ENCODE results near the gene MORN1. TPM values are rescaled to one million over a fixed set of nuclear protein-coding genes. Genes with fewer than 3 reads are reported as not detected.

Gene MORN1
- total and polyA plus RNA-seq, 2 of the 8 experiments (the other 6 are each of a cell fraction or from before 2014, with no cell fraction given), result 5.0 to 9.1 TPM

DNA sequence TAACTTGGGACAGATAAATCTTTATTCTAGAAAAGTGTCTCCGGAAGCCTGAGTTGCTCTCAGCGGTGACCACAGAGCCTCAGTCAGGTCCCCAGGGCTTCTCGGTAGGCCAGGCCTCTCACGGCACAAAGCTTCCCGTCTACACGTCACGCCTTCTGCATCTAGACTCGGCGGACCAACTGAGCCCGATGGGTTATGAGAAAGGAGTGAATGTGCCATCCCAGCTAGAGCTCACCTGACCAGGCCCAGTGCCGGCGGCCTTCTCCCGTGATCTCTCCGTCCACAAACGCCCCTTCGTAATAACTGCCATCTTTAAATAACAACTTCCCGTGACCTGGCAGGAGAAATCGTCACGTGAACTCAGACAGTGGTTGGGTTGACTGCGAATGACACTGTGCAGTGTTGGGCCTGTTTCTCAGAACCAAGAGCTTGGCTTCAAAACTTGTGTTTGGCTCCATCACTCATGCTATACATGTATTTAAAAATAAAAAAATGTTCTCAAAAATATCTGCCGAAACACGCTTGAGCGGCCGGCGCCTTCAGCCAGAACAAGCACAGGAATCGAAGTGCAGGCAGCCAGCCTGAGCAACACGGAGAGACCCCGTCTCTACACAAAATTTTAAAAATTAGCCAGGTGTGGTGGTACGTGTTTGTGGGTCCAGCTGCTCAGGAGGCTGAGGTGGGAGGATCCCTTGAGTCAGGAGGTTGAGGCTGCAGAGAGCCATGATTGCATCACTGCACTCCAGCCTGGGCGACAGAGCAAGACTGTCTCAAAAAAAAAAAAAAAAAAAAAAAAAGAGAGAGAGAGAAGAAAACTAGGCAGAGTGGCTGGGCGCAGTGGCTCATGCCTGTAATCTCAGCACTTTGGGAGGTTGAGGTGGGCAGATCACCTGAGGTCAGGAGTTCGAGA lies 3.1 kb downstream of the MORN1 start:
- Histone ChIP-seq H2BK120ac (replicated peaks; ENCODE audit: low read depth, low read length) (no peak overlapping the region), H2BK20ac (ENCODE audit: low read length) (no peak overlapping the region), H3K56ac (replicated peaks; ENCODE audit: insufficient read length, low read depth, low read length) (no peak overlapping the region), H3K9me3 (ENCODE audit: insufficient read depth in 2 of 2, low read depth in 1 of 2, low read length in 1 of 2) (no peaks in the 10 kb centered on the region), H4K91ac (replicated peaks; ENCODE audit: insufficient read length, low read length) (no peak overlapping the region), H2AFZ (ENCODE audit: low read length) (no peak overlapping the region), H3K23me2 (ENCODE audit: low read depth, low read length) (peaks cover 6% of the 10 kb centered on the region; the same call in 1 of the 2 replicates), H3K23ac (ENCODE audit: insufficient read length) (no peak overlapping the region), H3K27ac (ENCODE audit: low read depth, low read length) (no peak overlapping the region), H4K20me1 (replicated peaks in 1 of 2; ENCODE audit: control insufficient read depth in 1 of 2, insufficient read depth in 2 of 2, low read length in 2 of 2) (peaks cover 0 to 4% of the 10 kb centered on the region in 2 experiments), H2BK5ac (ENCODE audit: low read depth, low read length) (no peak overlapping the region), H3K4me2 (ENCODE audit: insufficient read depth in 1 of 2, low read depth in 2 of 2, low read length in 2 of 2) (no peak overlapping the region), H3K79me2 (ENCODE audit: control insufficient read depth in 1 of 2, insufficient read depth in 2 of 2, low read length in 2 of 2) (peaks cover 0 to 16% of the 10 kb centered on the region in 2 experiments; a peak in 3 of 4 replicates), H3K4me1 (replicated peaks in 1 of 4; ENCODE audit: control insufficient read depth in 3 of 4, insufficient read depth in 4 of 4, low read length in 3 of 4) (peaks cover 0 to 9% (median 2%) of the 10 kb centered on the region in 4 experiments; a peak in 6 of 7 replicates), H3K27me3 (replicated peaks in 1 of 4; ENCODE audit: control insufficient read depth in 3 of 4, extremely low read depth in 1 of 4, insufficient read depth in 3 of 4, low read length in 3 of 4) (no peaks in the 10 kb centered on the region), H3K9ac (replicated peaks in 1 of 4; ENCODE audit: extremely low read depth in 1 of 4, low read depth in 3 of 4, low read length in 3 of 4) (no peak overlapping the region), H3K14ac (ENCODE audit: insufficient read length) (no peak overlapping the region), H2BK12ac (ENCODE audit: low read depth, low read length) (no peak overlapping the region), H2AK5ac (ENCODE audit: low read depth, low read length) (no peak overlapping the region), H4K8ac (ENCODE audit: extremely low read depth, insufficient read depth, low read length) (no peak overlapping the region), H3K4me3 (ENCODE audit: extremely low read depth in 1 of 4, insufficient read depth in 2 of 4, low read depth in 3 of 4, low read length in 4 of 4) (no peak overlapping the region), H4K5ac (ENCODE audit: insufficient read length, low read depth, low read length) (no peak overlapping the region), H2BK15ac (ENCODE audit: low read length) (no peak overlapping the region), H3K4ac (replicated peaks; ENCODE audit: insufficient read length, low read depth, low read length) (no peak overlapping the region), H3K79me1 (ENCODE audit: low read depth, low read length) (peaks cover 2% of the 10 kb centered on the region), H3K18ac (ENCODE audit: extremely low read depth, low read length) (no peak overlapping the region), H3K36me3 (ENCODE audit: control insufficient read depth in 2 of 4, insufficient read depth in 4 of 4, low read length in 3 of 4) (peaks cover 0 to 4% (median 0%) of the 10 kb centered on the region in 4 experiments; a peak in 1 of 8 replicates)
- no peak for TF ChIP-seq GABPA (IDR thresholded peaks at IDR 0.05; ENCODE audit: borderline replicate concordance, insufficient read depth, low read length)
- WGBS, 2 experiments (ENCODE audit: extremely low coverage in 1 of 2, insufficient coverage in 1 of 2, insufficient read length in 1 of 2, insufficient replicate concordance in 2 of 2, low coverage in 1 of 2, low lambda C conversion rate in 2 of 2, missing lambda C conversion rate in 1 of 2), result 95% methylated on average over 30 of the region's 32 CpGs; no CpG with 5 or more reads in 1 of the 2 experiments
- POLR2A ChIA-PET (ENCODE audit: partially characterized antibody), result interaction anchor here (0.6 to 1.9 kb wide), 3 partner anchors 8 to 11 kb away, joined by 3 to 6 read pairs (median 4); no protein-coding TSS in a partner anchor
- CTCF ChIA-PET (ENCODE audit: partially characterized antibody), result interaction anchor here (0.9 to 4.0 kb wide), 4 partner anchors 7 to 248 kb away, joined by 3 to 19 read pairs (median 5); no protein-coding TSS in a partner anchor
- FAIRE-seq, result no peak
- no peak for DNase-seq (ENCODE audit: low read depth in 1 of 2, low spot score in 2 of 2)

Data from H1 (cell line).